IMR-90 (cell line): ENCODE measurements around the gene HS3ST5. TPM values are rescaled to one million over a fixed set of nuclear protein-coding genes. Genes with fewer than 3 reads are reported as not detected.

Experiments used
- ATAC-seq: fragments of 200-7000 bp; cut with Tn5 transposase; 2 replicates; pipeline ENCODE4 v1.9.1; 2020; ENCODE audit warnings: low read depth, mild to moderate bottlenecking, moderate library complexity
- BruUV-seq: library from RNA; stranded (reverse); fragments of 400-500 nt; replicated peaks from 2 replicates; lab custom pipeline; 2021; lab: Mats Ljungman, UMichigan
- CTCF ChIA-PET: fragments of 300-600 bp; formaldehyde crosslinking; extraction: SDS; loops from one replicate; lab custom pipeline; 2021; ENCODE audit warnings: antibody characterized with exemption; lab: Yijun Ruan, JAX
- POLR2A ChIA-PET: fragments of 300-600 bp; sonication (Branson Sonifier 250); formaldehyde crosslinking; loops from one replicate; lab custom pipeline; 2022; ENCODE audit warnings: antibody characterized with exemption; ENCODE audit not compliant: unreplicated experiment; lab: Charles Lee
- DNase-seq: peaks from one replicate; pipeline ENCODE4 v3.0.0; 2013
- H2AFZ ChIP-seq: replicated peaks from 2 replicates; pipeline ENCODE3; 2013; ENCODE audit warnings: low read length, mild to moderate bottlenecking; ENCODE audit not compliant: poor library complexity
- H2AK5ac ChIP-seq: 2 replicates; pipeline ENCODE4 v1.6.1; 2013; ENCODE audit warnings: low read depth, low read length, inconsistent platforms
- H2AK9ac ChIP-seq: replicated peaks from 2 replicates; pipeline ENCODE3; 2013; ENCODE audit warnings: mild to moderate bottlenecking, low read depth, low read length, moderate library complexity; ENCODE audit not compliant: poor library complexity
- H2BK120ac ChIP-seq: 2 replicates; pipeline ENCODE4 v1.6.1; 2013; ENCODE audit warnings: low read depth, low read length, inconsistent platforms
- H2BK15ac ChIP-seq: 3 replicates; pipeline ENCODE4 v1.6.1; 2013; ENCODE audit warnings: low read depth, low read length, inconsistent platforms
- H2BK20ac ChIP-seq: 2 replicates; pipeline ENCODE4 v1.6.1; 2013; ENCODE audit warnings: low read depth, mild to moderate bottlenecking, inconsistent platforms, low read length, moderate library complexity
- H2BK5ac ChIP-seq: 2 replicates; pipeline ENCODE4 v1.6.1; 2013; ENCODE audit warnings: mild to moderate bottlenecking, low read depth, low read length, inconsistent platforms; ENCODE audit not compliant: poor library complexity, severe bottlenecking
- H3K14ac ChIP-seq: replicated peaks from 2 replicates; pipeline ENCODE4 v1.6.1; 2013; ENCODE audit warnings: low read depth, low read length, inconsistent platforms
- H3K18ac ChIP-seq: 2 replicates; pipeline ENCODE4 v1.6.1; 2013; ENCODE audit warnings: low read depth, low read length, control low read depth
- H3K23ac ChIP-seq: 2 replicates; pipeline ENCODE4 v1.6.1; 2013; ENCODE audit warnings: low read depth, low read length, inconsistent platforms
- H3K27ac ChIP-seq: 2 replicates; pipeline ENCODE4 v1.5.1; 2013; ENCODE audit warnings: mild to moderate bottlenecking, control low read depth, low read length; ENCODE audit not compliant: insufficient read depth
- H3K27me3 ChIP-seq: 2 replicates; pipeline ENCODE4 v1.6.1; 2013; ENCODE audit warnings: low read length; ENCODE audit not compliant: control insufficient read depth, insufficient read depth
- H3K36me3 ChIP-seq: 2 replicates; pipeline ENCODE4 v1.6.1; 2013; ENCODE audit warnings: low read length, mixed read lengths; ENCODE audit not compliant: control insufficient read depth, insufficient read depth
- H3K4ac ChIP-seq: 2 replicates; pipeline ENCODE4 v1.6.1; 2013; ENCODE audit warnings: low read depth, low read length, inconsistent platforms
- H3K4me1 ChIP-seq: 2 replicates; pipeline ENCODE4 v1.6.1; 2013; ENCODE audit warnings: low read length, mixed read lengths; ENCODE audit not compliant: control insufficient read depth, insufficient read depth
- H3K4me2 ChIP-seq: 2 replicates; pipeline ENCODE4 v1.6.1; 2013; ENCODE audit warnings: low read depth, mild to moderate bottlenecking, control low read depth, low read length, moderate library complexity
- H3K4me3 ChIP-seq: 2 replicates; pipeline ENCODE4 v1.5.1; 2013; ENCODE audit warnings: low read depth, mild to moderate bottlenecking, control low read depth, low read length, moderate library complexity; ENCODE audit not compliant: insufficient read depth
- H3K56ac ChIP-seq: 2 replicates; pipeline ENCODE4 v1.6.1; 2013; ENCODE audit warnings: low read length, inconsistent platforms; ENCODE audit not compliant: insufficient read depth; ENCODE audit errors: extremely low read depth
- H3K79me1 ChIP-seq, 2 experiments: 2 replicates each; pipeline ENCODE4 v1.6.1; 2013; ENCODE audit warnings: low read length in 2 of 2, inconsistent platforms in 1 of 2, low read depth in 1 of 2
- H3K9ac ChIP-seq: 2 replicates; pipeline ENCODE4 v1.6.1; 2013; ENCODE audit warnings: low read depth, low read length, control low read depth
- H3K9me1 ChIP-seq: 2 replicates; pipeline ENCODE4 v1.6.1; 2013; ENCODE audit warnings: low read length, inconsistent platforms; ENCODE audit not compliant: insufficient read depth
- H3K9me3 ChIP-seq: 2 replicates; pipeline ENCODE4 v1.6.1; 2013; ENCODE audit warnings: low read length; ENCODE audit not compliant: control insufficient read depth, insufficient read depth
- H4K20me1 ChIP-seq: 2 replicates; pipeline ENCODE4 v1.6.1; 2013; ENCODE audit warnings: low read length, inconsistent platforms; ENCODE audit not compliant: insufficient read depth
- H4K5ac ChIP-seq: 2 replicates; pipeline ENCODE4 v1.6.1; 2013; ENCODE audit warnings: mild to moderate bottlenecking, low read depth, low read length, control low read depth
- H4K8ac ChIP-seq, 2 experiments: 2 replicates each; pipeline ENCODE4 v1.6.1; 2013; ENCODE audit warnings: low read depth in 2 of 2, low read length in 2 of 2, control low read depth in 1 of 2, inconsistent platforms in 1 of 2
- H4K91ac ChIP-seq: 2 replicates; pipeline ENCODE4 v1.6.1; 2013; ENCODE audit warnings: low read depth, low read length, inconsistent platforms; ENCODE audit not compliant: insufficient read depth
- CEBPB ChIP-seq: IDR thresholded peaks from 2 replicates; pipeline ENCODE4 v1.6.1; 2012; ENCODE audit warnings: low read depth, low read length, improper control_type of control experiment
- CHD1 ChIP-seq: IDR thresholded peaks from 2 replicates; pipeline ENCODE4 v1.6.1; 2012; ENCODE audit warnings: low read depth, low read length, improper control_type of control experiment
- ELK1 ChIP-seq: fragments of 150-350 bp; IDR thresholded peaks from 2 replicates; pipeline ENCODE4 v1.6.1; 2016; ENCODE audit warnings: low read depth, mild to moderate bottlenecking, low read length, moderate library complexity, borderline replicate concordance
- MAFK ChIP-seq: IDR thresholded peaks from 2 replicates; pipeline ENCODE4 v1.6.1; 2012; ENCODE audit warnings: low read depth, low read length, improper control_type of control experiment
- MXI1 ChIP-seq: IDR thresholded peaks from 2 replicates; pipeline ENCODE4 v1.6.1; 2012; ENCODE audit warnings: low read depth, mild to moderate bottlenecking, low read length, moderate library complexity, borderline replicate concordance
- NFE2L2 ChIP-seq: fragments of 150-350 bp; IDR thresholded peaks from 2 replicates; pipeline ENCODE4 v1.6.1; 2016; ENCODE audit warnings: low read depth, mild to moderate bottlenecking, low read length
- POLR2A ChIP-seq: IDR thresholded peaks from 2 replicates; pipeline ENCODE4 v1.6.1; 2012; ENCODE audit warnings: mild to moderate bottlenecking, low read depth, low read length
- RAD21 ChIP-seq: IDR thresholded peaks from 2 replicates; pipeline ENCODE4 v1.6.1; 2012; ENCODE audit warnings: low read length, improper control_type of control experiment
- RCOR1 ChIP-seq: IDR thresholded peaks from 2 replicates; pipeline ENCODE4 v1.6.1; 2012; ENCODE audit warnings: mild to moderate bottlenecking, low read length, improper control_type of control experiment; ENCODE audit not compliant: insufficient replicate concordance
- SMC3 ChIP-seq: fragments of 150-350 bp; IDR thresholded peaks from 2 replicates; pipeline ENCODE4 v1.6.1; 2016; ENCODE audit warnings: low read depth, mild to moderate bottlenecking, antibody characterized with exemption, low read length, moderate library complexity
- USF2 ChIP-seq: fragments of 150-350 bp; IDR thresholded peaks from 2 replicates; pipeline ENCODE4 v1.6.1; 2017; ENCODE audit warnings: mild to moderate bottlenecking, antibody characterized with exemption, low read length, low read depth
- WGBS, 2 experiments: methylation state at CpG; one replicate each; pipeline versions ENCODE4 v1.1.5 to v1.1.7; 2013; ENCODE audit warnings: missing lambda C conversion rate in 2 of 2; ENCODE audit not compliant: insufficient read length in 1 of 2; ENCODE audit errors: extremely low coverage in 2 of 2; 5-methylcytosine and 5-hydroxymethylcytosine counted together
- dilution Hi-C: fragments of 300-500 bp; cut with HindIII; formaldehyde crosslinking; loops from one replicate; pipeline ENCODE4 v1.14.3; 2018; ENCODE audit warnings: low sequenced_read_pairs; ENCODE audit not compliant: unreplicated experiment
- in situ Hi-C: fragments of 300-500 bp; cut with MboI; formaldehyde crosslinking; loops from 3 replicates; pipeline ENCODE4 v1.14.3; 2019; ENCODE audit warnings: low sequenced_read_pairs, inconsistent platforms, mixed read lengths
- intact Hi-C: fragments of 100-400 bp; cut with micrococcal nuclease; formaldehyde crosslinking; loops from 2 replicates; pipeline ENCODE4 v1.10.0; 2022
- polyA plus RNA-seq, 3 experiments: library from polyadenylated mRNA; depleted of rRNA; stranded (reverse); fragments of >200 nt; gene quantifications; 2 replicates each; pipeline ENCODE4 v1.2.3, GENCODE V29; 2012; ENCODE audit warnings: low replicate concordance in 1 of 3
- total RNA-seq: library from RNA; depleted of rRNA; stranded (reverse); fragments of >200 nt; gene quantifications from 2 replicates; pipeline ENCODE4 v1.2.3, GENCODE V29; 2012

The HS3ST5 gene
- total and polyA plus RNA-seq, 2 of the 4 experiments (the other 2 are of a cell fraction) = not detected

GRCh38 chr6:114301596-114302219 is 41.1 kb downstream of the HS3ST5 start:
- no peak overlapping the region for H2AK9ac ChIP-seq
- no peak for DNase-seq
- intact Hi-C loops (loop anchor here (5.0 kb wide), 1 partner anchor 194 kb away; no protein-coding TSS in a partner anchor), dilution Hi-C loops (no loop called here), in situ Hi-C loops (no loop called here)
- no peak overlapping the region for H4K8ac ChIP-seq
- ATAC-seq = no peak
- no peak overlapping the region for H2BK5ac ChIP-seq
- ChIA-PET CTCF (interaction anchor here (2.2 kb wide), 1 partner anchor 307 kb away, joined by 7 read pairs; no protein-coding TSS in a partner anchor), POLR2A (interaction anchor here (0.7 kb wide), 1 partner anchor 106 kb away, joined by 3 read pairs; no protein-coding TSS in a partner anchor)
- H3K79me1 ChIP-seq = no peaks in the 10 kb centered on the region
- no peaks in the 10 kb centered on the region for H3K4me1 ChIP-seq
- H2BK20ac ChIP-seq = no peak overlapping the region
- H2AK5ac ChIP-seq = no peak overlapping the region
- TF ChIP-seq SMC3 = no peak
- TF ChIP-seq MXI1 = no peak
- no peak for TF ChIP-seq RCOR1
- no peak for TF ChIP-seq RAD21
- no peak for TF ChIP-seq POLR2A
- TF ChIP-seq ELK1 = no peak
- TF ChIP-seq MAFK = no peak
- no peak for TF ChIP-seq USF2
- TF ChIP-seq CEBPB = no peak
- TF ChIP-seq NFE2L2 = no peak
- no peak for TF ChIP-seq CHD1
- no TSS peak for BruUV-seq
- H4K91ac ChIP-seq = no peak overlapping the region
- H3K4me3 ChIP-seq = no peak overlapping the region
- WGBS, 2 experiments = no CpG with 5 or more reads among the region's 2 CpGs
- no peak overlapping the region for H3K27ac ChIP-seq
- no peak overlapping the region for H3K23ac ChIP-seq
- H3K27me3 ChIP-seq = no peaks in the 10 kb centered on the region; the same call in 1 of the 2 replicates
- H2BK15ac ChIP-seq = no peak overlapping the region
- no peak overlapping the region for H3K4me2 ChIP-seq
- no peak overlapping the region for H3K56ac ChIP-seq
- H4K20me1 ChIP-seq = no peaks in the 10 kb centered on the region
- H3K9me3 ChIP-seq = no peaks in the 10 kb centered on the region
- no peak overlapping the region for H2AFZ ChIP-seq
- no peak overlapping the region for H4K5ac ChIP-seq
- no peak overlapping the region for H3K18ac ChIP-seq
- no peaks in the 10 kb centered on the region for H3K36me3 ChIP-seq
- no peak overlapping the region for H3K14ac ChIP-seq
- no peak overlapping the region for H3K4ac ChIP-seq
- H3K9ac ChIP-seq = no peak overlapping the region
- no peaks in the 10 kb centered on the region for H3K9me1 ChIP-seq
- no peak overlapping the region for H2BK120ac ChIP-seq
